ENCODE measurements around the gene MBNL3.

DNA sequence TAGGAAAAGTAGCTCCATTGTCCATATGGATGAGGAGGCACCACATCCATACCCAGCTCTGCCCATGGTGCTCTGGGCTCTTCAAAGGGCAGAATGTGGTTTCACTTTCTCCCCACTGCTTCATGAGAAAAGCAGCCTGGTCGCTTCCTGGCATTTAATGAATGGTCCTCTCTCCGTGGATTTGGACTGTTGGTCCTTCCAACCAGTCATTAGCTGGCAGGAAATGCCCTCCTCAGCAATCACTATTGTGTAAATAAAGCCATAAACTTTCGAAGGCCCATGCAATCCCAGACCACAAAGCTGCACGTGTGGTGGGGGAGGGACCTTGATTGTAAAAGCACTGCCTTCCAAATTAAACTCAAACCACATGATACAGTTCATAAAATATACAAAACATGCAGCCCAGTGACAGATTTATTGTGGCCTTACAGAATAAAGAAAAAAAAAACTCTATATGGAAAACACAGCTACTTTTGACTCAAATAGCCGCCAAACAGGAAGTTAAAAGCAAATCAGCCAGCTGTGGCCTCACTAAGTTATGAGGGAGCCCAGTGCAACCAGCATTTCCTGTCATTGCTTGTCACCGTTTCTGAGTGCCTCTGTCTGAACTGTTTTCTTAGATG, 8.1 kb downstream of the MBNL3 start:
- TF ChIP-seq, protein P1, sequence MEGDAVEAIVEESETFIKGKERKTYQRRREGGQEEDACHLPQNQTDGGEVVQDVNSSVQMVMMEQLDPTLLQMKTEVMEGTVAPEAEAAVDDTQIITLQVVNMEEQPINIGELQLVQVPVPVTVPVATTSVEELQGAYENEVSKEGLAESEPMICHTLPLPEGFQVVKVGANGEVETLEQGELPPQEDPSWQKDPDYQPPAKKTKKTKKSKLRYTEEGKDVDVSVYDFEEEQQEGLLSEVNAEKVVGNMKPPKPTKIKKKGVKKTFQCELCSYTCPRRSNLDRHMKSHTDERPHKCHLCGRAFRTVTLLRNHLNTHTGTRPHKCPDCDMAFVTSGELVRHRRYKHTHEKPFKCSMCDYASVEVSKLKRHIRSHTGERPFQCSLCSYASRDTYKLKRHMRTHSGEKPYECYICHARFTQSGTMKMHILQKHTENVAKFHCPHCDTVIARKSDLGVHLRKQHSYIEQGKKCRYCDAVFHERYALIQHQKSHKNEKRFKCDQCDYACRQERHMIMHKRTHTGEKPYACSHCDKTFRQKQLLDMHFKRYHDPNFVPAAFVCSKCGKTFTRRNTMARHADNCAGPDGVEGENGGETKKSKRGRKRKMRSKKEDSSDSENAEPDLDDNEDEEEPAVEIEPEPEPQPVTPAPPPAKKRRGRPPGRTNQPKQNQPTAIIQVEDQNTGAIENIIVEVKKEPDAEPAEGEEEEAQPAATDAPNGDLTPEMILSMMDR (IDR thresholded peaks at IDR 0.05; ENCODE audit: low read length): no peak
- TF ChIP-seq EZH2phosphoT487 (IDR thresholded peaks at IDR 0.05; ENCODE audit: low read length) (no peak), EZH2 (optimal IDR thresholded peaks at IDR 0.05; ENCODE audit: low read depth, low read length) (no peak)

Data from MM.1S (cell line).